ENCODE data around the gene DIS3L.

DIS3L gene

DNA sequence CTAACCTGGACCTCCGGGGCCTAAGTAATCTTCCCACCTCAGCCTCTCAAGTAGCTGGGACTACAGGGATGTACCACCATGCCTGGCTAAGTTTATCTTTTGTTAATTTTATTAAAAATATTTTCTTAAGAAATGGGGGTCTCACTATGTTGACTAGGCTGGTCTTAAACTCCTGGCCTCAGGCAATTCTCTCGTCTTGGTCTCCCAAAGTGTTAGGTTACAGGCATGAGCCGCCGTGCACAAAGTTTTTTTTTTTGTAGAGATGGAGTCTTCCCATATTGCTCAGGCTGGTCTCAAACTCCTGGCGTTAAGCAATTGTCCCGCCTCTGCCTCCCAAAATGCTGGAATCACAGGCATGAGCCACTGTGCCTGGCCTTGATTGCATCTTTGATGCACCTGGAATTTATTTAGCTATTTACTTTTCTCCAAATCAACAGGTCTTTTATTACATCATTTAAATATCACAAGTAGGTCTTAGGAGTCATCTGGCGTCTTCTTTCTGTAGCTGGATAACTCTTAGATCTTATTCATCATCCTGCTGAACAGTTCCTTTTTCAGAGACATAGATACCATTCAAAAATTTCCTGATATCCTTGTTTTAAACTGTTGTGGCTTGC lies 85.6 kb downstream of the DIS3L start:
- TF ChIP-seq, protein P1, sequence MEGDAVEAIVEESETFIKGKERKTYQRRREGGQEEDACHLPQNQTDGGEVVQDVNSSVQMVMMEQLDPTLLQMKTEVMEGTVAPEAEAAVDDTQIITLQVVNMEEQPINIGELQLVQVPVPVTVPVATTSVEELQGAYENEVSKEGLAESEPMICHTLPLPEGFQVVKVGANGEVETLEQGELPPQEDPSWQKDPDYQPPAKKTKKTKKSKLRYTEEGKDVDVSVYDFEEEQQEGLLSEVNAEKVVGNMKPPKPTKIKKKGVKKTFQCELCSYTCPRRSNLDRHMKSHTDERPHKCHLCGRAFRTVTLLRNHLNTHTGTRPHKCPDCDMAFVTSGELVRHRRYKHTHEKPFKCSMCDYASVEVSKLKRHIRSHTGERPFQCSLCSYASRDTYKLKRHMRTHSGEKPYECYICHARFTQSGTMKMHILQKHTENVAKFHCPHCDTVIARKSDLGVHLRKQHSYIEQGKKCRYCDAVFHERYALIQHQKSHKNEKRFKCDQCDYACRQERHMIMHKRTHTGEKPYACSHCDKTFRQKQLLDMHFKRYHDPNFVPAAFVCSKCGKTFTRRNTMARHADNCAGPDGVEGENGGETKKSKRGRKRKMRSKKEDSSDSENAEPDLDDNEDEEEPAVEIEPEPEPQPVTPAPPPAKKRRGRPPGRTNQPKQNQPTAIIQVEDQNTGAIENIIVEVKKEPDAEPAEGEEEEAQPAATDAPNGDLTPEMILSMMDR (IDR thresholded peaks at IDR 0.05) = no peak
